ENCODE measurements around the gene PPP2R2C. TPM values are rescaled to one million over a fixed set of nuclear protein-coding genes. Genes with fewer than 3 reads are reported as not detected.

The PPP2R2C gene
- total and polyA plus RNA-seq, 9 of the 15 experiments (the other 6 are each of a cell fraction or from before 2014, with no cell fraction given) = 0.04 to 0.06 TPM; not detected in 7

GRCh38 chr4:6393066-6393465 lies 79.3 kb downstream of the PPP2R2C start (continued):
- TF ChIP-seq HDAC8 (tag; IDR thresholded peaks at IDR 0.05) (no peak), RCOR1 (IDR thresholded peaks at IDR 0.05; ENCODE audit: borderline replicate concordance in 1 of 2, low read depth in 2 of 2, low read length in 2 of 2) (no peak)

GRCh38 chr4:6392407-6392806 lies 80.0 kb downstream of the PPP2R2C start:
- Histone ChIP-seq H3K4me3 (no peak overlapping the region), H3K79me2 (ENCODE audit: control insufficient read depth, insufficient read depth, low read length) (no peaks in the 10 kb centered on the region), H3K27me3 (ENCODE audit: control insufficient read depth in 2 of 2, insufficient read depth in 2 of 2, low read length in 2 of 2) (peaks cover 3 to 59% of the 10 kb centered on the region in 2 experiments; a peak in 3 of 5 replicates), H4K20me1 (replicated peaks; ENCODE audit: control insufficient read depth, insufficient read depth, low read length) (no peaks in the 10 kb centered on the region; the same call in 1 of the 2 replicates), H3K9me3 (replicated peaks; ENCODE audit: control insufficient read depth, insufficient read depth, low read depth, low read length) (no peaks in the 10 kb centered on the region), H3K9me1 (ENCODE audit: control insufficient read depth, insufficient read depth, low read length) (no peaks in the 10 kb centered on the region), H3K27ac (ENCODE audit: extremely low read depth, low read depth, low read length) (no peak overlapping the region), H3K9ac (ENCODE audit: insufficient read depth in 1 of 2, low read depth in 2 of 2, low read length in 2 of 2) (no peak overlapping the region), H2AFZ (ENCODE audit: low read depth, low read length) (no peak overlapping the region), H3K36me3 (ENCODE audit: control insufficient read depth, insufficient read depth, low read length) (no peaks in the 10 kb centered on the region), H3K4me2 (ENCODE audit: insufficient read depth, low read length) (no peak overlapping the region), H3K4me1 (replicated peaks in 1 of 2; ENCODE audit: control insufficient read depth in 2 of 2, insufficient read depth in 2 of 2, low read length in 2 of 2) (peaks cover 0 to 4% of the 10 kb centered on the region in 2 experiments; a peak in 2 of 5 replicates)
- in situ Hi-C loops (cut with MboI) (no loop called here), intact Hi-C loops (cut with micrococcal nuclease) (no loop called here)
- BruUV-seq (replicated peaks) = no TSS peak
- ATAC-seq (no peak), FAIRE-seq (no peak), DNase-seq (ENCODE audit: extremely low read depth in 1 of 4, low spot score in 3 of 4) (no peak)
- no peak for TF ChIP-seq NFATC3 (IDR thresholded peaks at IDR 0.05)
- TF ChIP-seq RBM25 (IDR thresholded peaks at IDR 0.05; ENCODE audit: low read depth, low read length, severe bottlenecking) = peak; percentile 26
- WGBS (ENCODE audit: insufficient coverage, low coverage, missing lambda C conversion rate) = 2% methylated on average over 6 of the region's 7 CpGs
- ChIA-PET POLR2A (interaction anchor here (0.6 kb wide), 1 partner anchor 130 kb away, joined by 3 read pairs; no protein-coding TSS in a partner anchor), CTCF (ENCODE audit: low intra/inter-chr PET ratio) (no interaction called here)

- ChIA-PET CTCF (ENCODE audit: low intra/inter-chr PET ratio) (no interaction called here), POLR2A (interaction anchor here (0.6 kb wide), 1 partner anchor 130 kb away, joined by 3 read pairs; no protein-coding TSS in a partner anchor)
- in situ Hi-C loops (cut with MboI) (no loop called here), intact Hi-C loops (cut with micrococcal nuclease) (no loop called here)
- Histone ChIP-seq H3K4me1 (replicated peaks in 1 of 2; ENCODE audit: control insufficient read depth in 2 of 2, insufficient read depth in 2 of 2, low read length in 2 of 2) (peaks cover 0 to 4% of the 10 kb centered on the region in 2 experiments; a peak in 2 of 5 replicates), H3K36me3 (ENCODE audit: control insufficient read depth, insufficient read depth, low read length) (no peaks in the 10 kb centered on the region), H3K27me3 (ENCODE audit: control insufficient read depth in 2 of 2, insufficient read depth in 2 of 2, low read length in 2 of 2) (peaks cover 3 to 55% of the 10 kb centered on the region in 2 experiments; a peak in 3 of 5 replicates), H3K9ac (ENCODE audit: insufficient read depth in 1 of 2, low read depth in 2 of 2, low read length in 2 of 2) (no peak overlapping the region), H3K9me3 (replicated peaks; ENCODE audit: control insufficient read depth, insufficient read depth, low read depth, low read length) (no peaks in the 10 kb centered on the region), H3K79me2 (ENCODE audit: control insufficient read depth, insufficient read depth, low read length) (no peaks in the 10 kb centered on the region), H4K20me1 (replicated peaks; ENCODE audit: control insufficient read depth, insufficient read depth, low read length) (no peaks in the 10 kb centered on the region; the same call in 1 of the 2 replicates), H3K9me1 (ENCODE audit: control insufficient read depth, insufficient read depth, low read length) (no peaks in the 10 kb centered on the region), H2AFZ (ENCODE audit: low read depth, low read length) (no peak overlapping the region), H3K4me3 (no peak overlapping the region), H3K4me2 (ENCODE audit: insufficient read depth, low read length) (no peak overlapping the region), H3K27ac (ENCODE audit: extremely low read depth, low read depth, low read length) (no peak overlapping the region)
- no peak for FAIRE-seq
- 2% methylated on average over 9 of the region's 9 CpGs for WGBS (ENCODE audit: insufficient coverage, low coverage, missing lambda C conversion rate)
- no TSS peak for BruUV-seq (replicated peaks)
- DNase-seq (ENCODE audit: extremely low read depth in 1 of 4, low spot score in 3 of 4) = no peak
- no peak for ATAC-seq
- no peak for TF ChIP-seq MCM3 (IDR thresholded peaks at IDR 0.05)
- no peak for TF ChIP-seq HSF4 (CRISPR knock-in tag; IDR thresholded peaks at IDR 0.05; ENCODE audit: borderline replicate concordance)
- no peak for TF ChIP-seq NFXL1 (CRISPR knock-in tag; IDR thresholded peaks at IDR 0.05)
- TF ChIP-seq MAFK (IDR thresholded peaks at IDR 0.05; ENCODE audit: low read length) = no peak
- TF ChIP-seq ZFP30 (CRISPR knock-in tag; IDR thresholded peaks at IDR 0.05; ENCODE audit: borderline replicate concordance) = no peak
- no peak for TF ChIP-seq SIRT6 (IDR thresholded peaks at IDR 0.05; ENCODE audit: low read depth, low read length)
- no peak for TF ChIP-seq SMARCB1 (IDR thresholded peaks at IDR 0.05; ENCODE audit: insufficient read length, low read depth)
- TF ChIP-seq BCOR (IDR thresholded peaks at IDR 0.05) = no peak
- no peak for TF ChIP-seq ARID3B (CRISPR knock-in tag; IDR thresholded peaks at IDR 0.05; ENCODE audit: borderline replicate concordance)
- no peak for TF ChIP-seq GTF2A2 (tag; IDR thresholded peaks at IDR 0.05)
- no peak for TF ChIP-seq TCFL5 (CRISPR knock-in tag; conservative IDR thresholded peaks at IDR 0.05)
- TF ChIP-seq MTF1 (CRISPR knock-in tag; IDR thresholded peaks at IDR 0.05; ENCODE audit: borderline replicate concordance) = no peak
These were observed 80.6 kb downstream of the PPP2R2C start for GRCh38 chr4:6391852-6392188.
